Hepatocyte (in vitro differentiated cells): ENCODE measurements around the gene SPDYA. TPM values are rescaled to one million over a fixed set of nuclear protein-coding genes. Genes with fewer than 3 reads are reported as not detected.

Experiments used
- DNase-seq: peaks from one replicate; pipeline ENCODE4 v3.0.0-alpha.2; 2016; ENCODE audit warnings: low spot score
- H2AFZ ChIP-seq: fragments of 200-600 bp; sonication (generic); 2 replicates; pipeline ENCODE4 v1.6.0; 2016; ENCODE audit warnings: antibody characterized with exemption, mild to moderate bottlenecking
- H3K27ac ChIP-seq: fragments of 200-600 bp; sonication (generic); 2 replicates; pipeline ENCODE4 v1.5.1; 2016; ENCODE audit warnings: mild to moderate bottlenecking
- H3K27me3 ChIP-seq: fragments of 200-600 bp; sonication (generic); 2 replicates; pipeline ENCODE4 v1.6.1; 2016
- H3K36me3 ChIP-seq: fragments of 200-600 bp; sonication (generic); replicated peaks from 2 replicates; pipeline ENCODE4 v1.5.1; 2016; ENCODE audit warnings: low read depth; ENCODE audit not compliant: insufficient read depth
- H3K4me1 ChIP-seq: fragments of 200-600 bp; sonication (generic); 2 replicates; pipeline ENCODE4 v1.5.1; 2016; ENCODE audit warnings: mild to moderate bottlenecking, moderate library complexity; ENCODE audit not compliant: insufficient read depth
- H3K4me2 ChIP-seq: fragments of 200-600 bp; sonication (generic); 2 replicates; pipeline ENCODE4 v1.6.0; 2016
- H3K4me3 ChIP-seq: fragments of 200-600 bp; sonication (generic); 2 replicates; pipeline ENCODE4 v1.5.1; 2016; ENCODE audit warnings: mild to moderate bottlenecking
- H3K79me2 ChIP-seq: fragments of 200-600 bp; sonication (generic); 2 replicates; pipeline ENCODE4 v1.6.0; 2017; ENCODE audit warnings: mild to moderate bottlenecking
- H3K9me2 ChIP-seq: fragments of 200-600 bp; sonication (generic); replicated peaks from 2 replicates; pipeline ENCODE4 v1.6.0; 2017; ENCODE audit warnings: mild to moderate bottlenecking; ENCODE audit not compliant: insufficient read depth
- H3K9me3 ChIP-seq: fragments of 200-600 bp; sonication (generic); 2 replicates; pipeline ENCODE4 v1.5.1; 2016; ENCODE audit warnings: low read depth, mild to moderate bottlenecking
- H4K20me1 ChIP-seq: fragments of 200-600 bp; sonication (generic); 2 replicates; pipeline ENCODE4 v1.6.0; 2016; ENCODE audit warnings: mild to moderate bottlenecking; ENCODE audit not compliant: insufficient read depth, poor library complexity, severe bottlenecking
- CTCF ChIP-seq: fragments of 200-600 bp; sonication (generic); IDR thresholded peaks from 2 replicates; pipeline ENCODE4 v1.5.1; 2016; ENCODE audit warnings: antibody characterized with exemption, mild to moderate bottlenecking; ENCODE audit not compliant: poor library complexity
- EZH2 ChIP-seq: fragments of 200-600 bp; sonication (generic); IDR thresholded peaks from 2 replicates; pipeline ENCODE4 v1.6.1; 2016; ENCODE audit warnings: antibody characterized with exemption, mild to moderate bottlenecking, borderline replicate concordance
- EZH2phosphoT487 ChIP-seq: fragments of 200-600 bp; sonication (generic); IDR thresholded peaks from one replicate; pipeline ENCODE4 v1.6.1; 2018; ENCODE audit warnings: antibody characterized with exemption, mild to moderate bottlenecking, low read depth, moderate library complexity; ENCODE audit not compliant: unreplicated experiment, severe bottlenecking
- WGBS: methylation state at CpG from one replicate; pipeline ENCODE4 v1.1.6; 2016; ENCODE audit warnings: low lambda C conversion rate; ENCODE audit errors: missing lambda C conversion rate; 5-methylcytosine and 5-hydroxymethylcytosine counted together
- polyA plus RNA-seq: library from polyadenylated mRNA; unstranded; fragments of >200 nt; fragmentation: Nextera tagmentation; extraction: Ambion mirVana; gene quantifications from 2 replicates; pipeline ENCODE4 v1.2.1, GENCODE V29; 2016
- total RNA-seq: library from RNA; depleted of rRNA; stranded (reverse); fragments of >200 nt; gene quantifications from 2 replicates; pipeline ENCODE4 v1.2.3, GENCODE V29; 2014

The SPDYA gene
- total and polyA plus RNA-seq, 2 experiments from 2014 or later = 1.3 to 1.7 TPM

DNA sequence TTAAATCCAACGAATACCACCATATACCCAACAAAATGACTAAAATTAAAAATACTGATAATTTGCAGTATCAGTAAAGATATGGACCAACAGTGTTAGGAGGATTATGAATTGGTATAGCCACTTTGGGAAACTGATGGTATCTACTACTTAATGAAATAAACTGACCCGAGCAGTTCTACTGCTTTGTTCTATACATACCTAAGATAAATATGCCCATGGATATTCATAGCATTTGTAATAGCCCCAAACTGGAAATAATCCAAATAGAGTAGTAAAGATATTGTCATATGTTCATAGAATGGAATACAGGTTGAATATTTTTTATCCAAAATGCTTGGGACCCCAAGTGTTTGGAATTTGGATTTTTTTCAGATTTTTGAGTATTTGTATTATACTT lies 38.3 kb upstream of the SPDYA start:
- no peaks in the 10 kb centered on the region for H3K27me3 ChIP-seq
- peaks cover 4% of the 10 kb centered on the region for H3K9me3 ChIP-seq
- no peak for DNase-seq
- H3K4me2 ChIP-seq = no peak overlapping the region
- H3K4me3 ChIP-seq = no peak overlapping the region
- TF ChIP-seq CTCF = no peak
- no peak for TF ChIP-seq EZH2phosphoT487
- no peak for TF ChIP-seq EZH2
- no peaks in the 10 kb centered on the region for H3K4me1 ChIP-seq
- no peak overlapping the region for H3K27ac ChIP-seq
- H3K36me3 ChIP-seq = no peaks in the 10 kb centered on the region
- peaks cover 100% of the 10 kb centered on the region for H3K79me2 ChIP-seq
- H2AFZ ChIP-seq = no peak overlapping the region
- 90% methylated on average over 2 of the region's 2 CpGs for whole genome bisulfite sequencing
- H4K20me1 ChIP-seq = peaks cover 99% of the 10 kb centered on the region
- no peaks in the 10 kb centered on the region for H3K9me2 ChIP-seq

DNA sequence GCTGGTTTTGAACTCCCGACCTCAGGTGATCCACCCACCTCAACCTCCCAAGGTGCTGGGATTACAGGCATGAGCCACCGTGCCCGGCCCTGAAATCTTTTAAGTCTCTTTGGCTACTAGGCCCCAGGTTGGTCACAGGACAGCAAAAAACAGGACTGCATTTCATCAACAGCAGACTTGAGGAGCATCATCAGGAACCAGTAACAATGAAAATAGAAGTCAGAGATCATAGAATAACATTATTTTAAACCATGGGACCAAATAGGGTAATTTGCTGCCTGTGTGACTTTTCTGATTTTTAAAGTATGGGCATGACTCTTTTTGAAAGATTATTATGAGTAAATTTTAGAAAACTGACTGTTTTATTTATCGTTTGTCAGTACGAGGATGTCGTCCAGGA lies 34.2 kb upstream of the SPDYA start:
- no peak for DNase-seq
- peaks cover 91% of the 10 kb centered on the region for H4K20me1 ChIP-seq
- H3K27ac ChIP-seq = no peak overlapping the region

DNA sequence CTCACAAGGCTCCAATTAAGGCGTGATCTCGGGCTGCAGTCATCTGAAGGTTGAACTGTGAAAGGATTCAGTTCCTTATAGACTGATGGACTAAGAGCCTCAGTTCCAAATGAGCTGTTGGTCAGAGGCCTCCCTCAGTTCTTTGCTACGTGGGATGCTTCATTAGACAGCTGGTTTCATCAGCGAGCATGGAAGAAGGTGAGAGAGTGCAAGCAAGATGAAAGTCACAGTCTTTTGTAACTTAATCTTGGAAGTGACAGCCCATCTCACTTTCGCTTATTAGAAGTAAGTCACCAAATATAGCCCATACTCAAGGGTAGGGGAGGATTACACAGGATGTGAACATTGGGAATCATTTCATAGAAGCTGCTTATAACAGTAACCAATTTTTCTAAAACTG lies 32.2 kb upstream of the SPDYA start:
- no peak for DNase-seq
- H3K27me3 ChIP-seq = no peaks in the 10 kb centered on the region
- H2AFZ ChIP-seq = no peak overlapping the region
- H3K4me1 ChIP-seq = no peaks in the 10 kb centered on the region
- peaks cover 82% of the 10 kb centered on the region for H4K20me1 ChIP-seq
- H3K4me3 ChIP-seq = no peak overlapping the region
- H3K27ac ChIP-seq = no peak overlapping the region
- 95% methylated on average over 5 of the region's 5 CpGs for WGBS
- peaks cover 7% of the 10 kb centered on the region for H3K36me3 ChIP-seq
- peaks cover 91% of the 10 kb centered on the region for H3K79me2 ChIP-seq
- H3K4me2 ChIP-seq = no peak overlapping the region
- no peak for TF ChIP-seq EZH2
- no peak for TF ChIP-seq CTCF
- TF ChIP-seq EZH2phosphoT487 = no peak
- H3K9me2 ChIP-seq = no peaks in the 10 kb centered on the region
- H3K9me3 ChIP-seq = no peaks in the 10 kb centered on the region

More for the DNA sequence above, 34.2 kb upstream of the SPDYA start:
- Histone ChIP-seq H2AFZ (no peak overlapping the region), H3K4me2 (no peak overlapping the region), H3K4me1 (no peaks in the 10 kb centered on the region), H3K36me3 (peaks cover 7% of the 10 kb centered on the region), H3K9me3 (no peaks in the 10 kb centered on the region), H3K79me2 (peaks cover 91% of the 10 kb centered on the region), H3K27me3 (no peaks in the 10 kb centered on the region), H3K9me2 (no peaks in the 10 kb centered on the region), H3K4me3 (no peak overlapping the region)
- 89% methylated on average over 6 of the region's 6 CpGs for WGBS
- no peak for TF ChIP-seq EZH2
- TF ChIP-seq CTCF = no peak
- no peak for TF ChIP-seq EZH2phosphoT487

- Histone ChIP-seq H2AFZ (no peak overlapping the region), H3K27ac (no peak overlapping the region), H4K20me1 (peaks cover 76% of the 10 kb centered on the region), H3K4me3 (no peak overlapping the region), H3K27me3 (no peaks in the 10 kb centered on the region), H3K4me1 (no peaks in the 10 kb centered on the region), H3K9me3 (no peaks in the 10 kb centered on the region), H3K79me2 (peaks cover 88% of the 10 kb centered on the region), H3K4me2 (no peak overlapping the region), H3K9me2 (no peaks in the 10 kb centered on the region), H3K36me3 (peaks cover 7% of the 10 kb centered on the region)
- TF ChIP-seq CTCF = no peak
- no peak for TF ChIP-seq EZH2phosphoT487
- no peak for TF ChIP-seq EZH2
- no peak for DNase-seq
- 86% methylated on average over 2 of the region's 2 CpGs for WGBS
Measured at GRCh38 chr2:28779001-28779400, 31.6 kb upstream of the SPDYA start.
